SU-DHL-6 (cell line): ENCODE data around the gene BRD4.

Experiments used
- H2AFZ ChIP-seq: fragments of 200-600 bp; sonication (generic); 2 replicates; pipeline ENCODE4 v1.6.1; 2014; ENCODE audit warnings: low read depth, mild to moderate bottlenecking, moderate library complexity, mixed read lengths, antibody characterized with exemption, low read length; ENCODE audit not compliant: severe bottlenecking
- H3F3A ChIP-seq: fragments of 200-600 bp; shearing (Covaris generic); 2 replicates; pipeline ENCODE4 v1.6.0; 2016; ENCODE audit warnings: antibody characterized with exemption, mild to moderate bottlenecking; ENCODE audit not compliant: insufficient read depth
- H3K27ac ChIP-seq: fragments of 200-600 bp; sonication (generic); 2 replicates; pipeline ENCODE4 v1.5.1; 2016; ENCODE audit warnings: low read depth, mild to moderate bottlenecking, low read length, moderate library complexity, mixed read lengths
- H3K27me3 ChIP-seq: fragments of 200-600 bp; sonication (generic), shearing (Covaris generic); 2 replicates; pipeline ENCODE4 v1.6.0; 2014; ENCODE audit warnings: mild to moderate bottlenecking, low read length
- H3K36me3 ChIP-seq: fragments of 200-600 bp; sonication (generic); 2 replicates; pipeline ENCODE4 v1.6.1; 2014; ENCODE audit warnings: mild to moderate bottlenecking, low read length, mixed read lengths
- H3K4me2 ChIP-seq: fragments of 300-600, 200-600 bp; shearing (Covaris generic), sonication (generic); 2 replicates; pipeline ENCODE4 v1.6.0; 2014; ENCODE audit warnings: low read length, low read depth, mild to moderate bottlenecking; ENCODE audit not compliant: poor library complexity, severe bottlenecking
- H3K4me3 ChIP-seq: fragments of 200-600 bp; sonication (generic); 2 replicates; pipeline ENCODE4 v1.5.1; 2014; ENCODE audit warnings: antibody characterized with exemption, low read length, mild to moderate bottlenecking, mixed read lengths; ENCODE audit not compliant: insufficient read depth, poor library complexity, severe bottlenecking
- H3K79me2 ChIP-seq: fragments of 200-600 bp; sonication (generic); 2 replicates; pipeline ENCODE4 v1.6.1; 2014; ENCODE audit warnings: mild to moderate bottlenecking, low read length, moderate library complexity; ENCODE audit not compliant: insufficient read depth
- H3K9ac ChIP-seq: fragments of 200-600 bp; sonication (generic); 2 replicates; pipeline ENCODE4 v1.7.0; 2014; ENCODE audit warnings: mild to moderate bottlenecking, low read length
- H3K9me2 ChIP-seq: fragments of 200-600 bp; sonication (generic); replicated peaks from 2 replicates; pipeline ENCODE4 v1.6.1; 2014; ENCODE audit warnings: low read length; ENCODE audit not compliant: insufficient read depth
- H3K9me3 ChIP-seq: fragments of 200-600 bp; sonication (generic); 2 replicates; pipeline ENCODE4 v1.6.1; 2014; ENCODE audit warnings: low read length, mixed read lengths; ENCODE audit not compliant: insufficient read depth
- H4K20me1 ChIP-seq: fragments of 200-600 bp; sonication (generic); 2 replicates; pipeline ENCODE4 v1.6.1; 2014; ENCODE audit warnings: low read depth, mild to moderate bottlenecking, antibody characterized with exemption, low read length, moderate library complexity, mixed read lengths
- CTCF ChIP-seq: fragments of 200-600 bp; sonication (generic); IDR thresholded peaks from one replicate; pipeline ENCODE4 v1.5.1; 2017; ENCODE audit warnings: antibody characterized with exemption, mild to moderate bottlenecking, low read length, moderate library complexity; ENCODE audit not compliant: insufficient read depth, poor library complexity, severe bottlenecking
- EZH2phosphoT487 ChIP-seq: fragments of 200-600 bp; sonication (generic), shearing (Covaris generic); conservative IDR thresholded peaks from 2 replicates; pipeline ENCODE4 v1.6.1; 2018; ENCODE audit warnings: mild to moderate bottlenecking, antibody characterized with exemption, low read length, moderate library complexity, mixed read lengths

BRD4 gene

GRCh38 chr19:15358918-15359317, 26.6 kb upstream of the BRD4 start:
- H3F3A ChIP-seq: peaks cover 7% of the 10 kb centered on the region; the same call in 1 of the 2 replicates
- no peak overlapping the region for H3K9ac ChIP-seq
- no peak overlapping the region for H3K4me2 ChIP-seq
- H2AFZ ChIP-seq: no peak overlapping the region
- H3K79me2 ChIP-seq: no peaks in the 10 kb centered on the region
- H3K4me3 ChIP-seq: no peak overlapping the region
- no peaks in the 10 kb centered on the region for H4K20me1 ChIP-seq
- H3K36me3 ChIP-seq: peaks cover 29% of the 10 kb centered on the region; the same call in 1 of the 2 replicates
- H3K9me2 ChIP-seq: no peaks in the 10 kb centered on the region
- TF ChIP-seq CTCF (no peak), EZH2phosphoT487 (no peak)
- H3K9me3 ChIP-seq: no peaks in the 10 kb centered on the region
- H3K27ac ChIP-seq: no peak overlapping the region
- H3K27me3 ChIP-seq: no peaks in the 10 kb centered on the region

GRCh38 chr19:15357906-15358305, 25.6 kb upstream of the BRD4 start:
- H3K36me3 ChIP-seq: peaks cover 30% of the 10 kb centered on the region; the same call in 1 of the 2 replicates
- no peaks in the 10 kb centered on the region for H4K20me1 ChIP-seq
- no peak overlapping the region for H3K9ac ChIP-seq
- no peak overlapping the region for H3K4me3 ChIP-seq
- H3K27me3 ChIP-seq: no peaks in the 10 kb centered on the region
- no peak overlapping the region for H3K4me2 ChIP-seq
- H3K79me2 ChIP-seq: no peaks in the 10 kb centered on the region
- no peak overlapping the region for H2AFZ ChIP-seq
- no peak overlapping the region for H3K27ac ChIP-seq
- TF ChIP-seq CTCF (no peak), EZH2phosphoT487 (no peak)
- H3F3A ChIP-seq: peaks cover 8% of the 10 kb centered on the region; the same call in 1 of the 2 replicates
- H3K9me3 ChIP-seq: no peaks in the 10 kb centered on the region
- no peaks in the 10 kb centered on the region for H3K9me2 ChIP-seq

- H3K4me2 ChIP-seq: no peak overlapping the region
- H3F3A ChIP-seq: peaks cover 8% of the 10 kb centered on the region; the same call in 1 of the 2 replicates
- no peaks in the 10 kb centered on the region for H3K9me3 ChIP-seq
- no peak overlapping the region for H2AFZ ChIP-seq
- no peaks in the 10 kb centered on the region for H4K20me1 ChIP-seq
- H3K27me3 ChIP-seq: no peaks in the 10 kb centered on the region
- peaks cover 26% of the 10 kb centered on the region; the same call in 1 of the 2 replicates for H3K36me3 ChIP-seq
- H3K9me2 ChIP-seq: no peaks in the 10 kb centered on the region
- no peaks in the 10 kb centered on the region for H3K79me2 ChIP-seq
- no peak overlapping the region for H3K4me3 ChIP-seq
- TF ChIP-seq CTCF (no peak), EZH2phosphoT487 (no peak)
- H3K27ac ChIP-seq: no peak overlapping the region
- no peak overlapping the region for H3K9ac ChIP-seq
Observed at GRCh38 chr19:15354566-15355296, 22.4 kb upstream of the BRD4 start.
